ENCODE results near the gene CDK14. TPM values are rescaled to one million over a fixed set of nuclear protein-coding genes. Genes with fewer than 3 reads are reported as not detected.
"Not testable (repeated sequence)": the region's sequence is repeated elsewhere in the genome, so short reads cannot be mapped to it uniquely, and the experiment has no call there.

Gene CDK14
- total RNA-seq, 1 donor from 2014 or later = 1.6 TPM

GRCh38 chr7:90889644-90890043, 293.5 kb downstream of the CDK14 start:
- DNase-seq (ENCODE audit: low read depth in 2 of 2) = no peak

- DNase-seq (ENCODE audit: low read depth in 2 of 2) = no peak
These were observed 295.4 kb downstream of the CDK14 start for GRCh38 chr7:90891529-90891928.

- peak in 1 of 2 donors; percentile 10 for DNase-seq (ENCODE audit: low read depth in 2 of 2)
These were observed 296.1 kb downstream of the CDK14 start for GRCh38 chr7:90892213-90892612.

DNA sequence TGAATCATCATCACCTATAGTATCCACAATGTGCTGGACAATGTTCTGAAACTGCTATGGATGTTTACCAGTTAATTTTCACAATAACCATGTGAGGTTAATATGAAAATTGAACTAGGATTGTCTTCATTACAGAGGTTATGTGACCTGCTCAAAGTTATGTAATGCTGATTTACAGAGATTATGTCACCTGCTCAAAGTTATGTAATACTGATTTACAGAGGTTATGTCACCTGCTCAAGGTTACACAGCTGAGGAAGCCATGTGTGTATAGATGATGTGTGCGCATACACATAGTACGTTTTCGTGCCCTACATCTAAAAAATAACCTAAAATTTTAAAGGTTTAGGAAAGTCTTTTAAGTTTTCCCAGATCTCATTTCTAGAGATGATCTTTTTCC, 298.0 kb downstream of the CDK14 start:
- DNase-seq (ENCODE audit: low read depth in 2 of 2) = no peak

DNA sequence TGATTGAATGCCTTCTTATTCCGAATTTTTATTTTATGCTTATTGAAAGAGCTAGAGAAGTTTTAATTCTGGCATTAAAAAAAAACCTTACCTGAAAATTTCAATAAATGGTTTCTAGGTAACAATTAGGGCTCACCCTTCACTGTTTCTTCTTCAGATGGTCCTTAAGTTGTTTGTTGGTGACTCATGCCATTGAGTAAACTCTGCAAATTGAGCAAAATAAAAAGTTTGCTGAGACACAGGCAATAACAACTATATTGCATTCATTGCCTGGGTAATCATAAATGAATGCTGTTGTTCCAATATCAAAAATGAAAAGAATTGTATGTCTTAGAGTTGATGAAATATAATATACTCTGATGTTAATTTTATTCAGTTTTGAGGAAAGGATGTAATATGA, 300.3 kb downstream of the CDK14 start:
- no peak for DNase-seq (ENCODE audit: low read depth in 2 of 2)

DNA sequence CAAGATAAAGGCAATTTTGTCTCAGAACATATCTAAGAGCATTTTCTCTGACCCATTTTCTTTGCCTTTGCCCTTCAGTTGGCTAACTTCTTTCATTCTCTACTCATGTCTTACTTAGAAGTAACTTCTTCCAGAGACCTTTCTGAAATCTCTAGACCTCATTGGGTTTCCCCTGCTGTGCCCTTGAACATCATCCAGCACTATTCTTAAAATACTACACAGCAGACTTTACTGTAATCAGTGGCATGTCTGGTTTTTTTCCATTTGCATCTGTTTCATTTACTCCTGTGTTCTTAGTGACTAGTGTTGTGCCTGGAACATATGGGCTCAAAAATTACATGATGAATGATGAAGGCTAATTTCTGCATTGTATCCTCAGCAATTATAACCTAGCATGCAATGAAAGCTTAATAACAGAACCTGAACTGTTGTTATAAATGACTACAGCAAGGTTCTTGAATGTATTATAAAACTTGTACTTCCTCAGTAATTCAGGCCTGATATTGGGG, 301.9 kb downstream of the CDK14 start:
- no peak for DNase-seq (ENCODE audit: low read depth in 2 of 2)

GRCh38 chr7:90900628-90901356, 304.7 kb downstream of the CDK14 start:
- peak; percentile 47 to 88 for DNase-seq (ENCODE audit: low read depth in 2 of 2)

GRCh38 chr7:90903841-90904240, 307.7 kb downstream of the CDK14 start:
- no peak for DNase-seq (ENCODE audit: low read depth in 2 of 2)

DNA sequence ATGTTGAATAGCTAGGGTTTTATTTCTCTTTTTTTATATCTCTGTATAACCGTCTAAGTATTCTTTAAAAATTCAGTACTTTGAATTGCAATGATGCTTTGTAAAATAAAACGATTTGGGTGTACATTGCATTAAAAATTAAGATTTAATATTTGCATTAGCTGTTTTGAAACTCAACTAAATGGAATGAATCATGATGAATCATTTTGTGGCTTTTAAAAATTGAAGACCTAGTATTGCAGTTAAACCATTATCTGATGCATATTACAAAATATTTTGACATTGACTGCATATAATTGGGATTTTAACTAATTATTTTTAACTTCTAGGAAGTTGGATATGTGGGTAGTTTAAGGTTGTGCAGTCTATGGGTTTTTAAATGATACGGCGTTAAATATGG, 314.0 kb downstream of the CDK14 start:
- DNase-seq (ENCODE audit: low read depth in 2 of 2) = no peak

DNA sequence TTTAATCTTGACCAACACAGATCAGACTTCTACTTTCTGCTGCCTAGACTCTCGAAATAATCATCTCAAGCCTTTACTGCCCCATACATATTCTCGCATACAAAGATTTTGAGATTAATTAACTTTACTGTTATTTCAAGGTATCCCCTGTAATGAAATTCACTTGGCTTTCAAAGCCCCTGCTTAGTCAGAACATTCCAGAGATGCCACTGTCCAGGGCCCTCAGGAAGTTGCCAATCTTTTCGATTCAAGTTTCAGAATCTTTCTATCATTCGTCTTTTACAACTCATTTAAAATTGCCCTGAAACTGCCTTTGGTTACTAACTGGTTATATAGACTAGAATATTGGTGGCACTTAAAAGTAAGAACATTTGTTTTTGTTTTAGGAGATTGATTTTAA, 320.2 kb downstream of the CDK14 start:
- DNase-seq (ENCODE audit: low read depth in 2 of 2) = no peak

DNA sequence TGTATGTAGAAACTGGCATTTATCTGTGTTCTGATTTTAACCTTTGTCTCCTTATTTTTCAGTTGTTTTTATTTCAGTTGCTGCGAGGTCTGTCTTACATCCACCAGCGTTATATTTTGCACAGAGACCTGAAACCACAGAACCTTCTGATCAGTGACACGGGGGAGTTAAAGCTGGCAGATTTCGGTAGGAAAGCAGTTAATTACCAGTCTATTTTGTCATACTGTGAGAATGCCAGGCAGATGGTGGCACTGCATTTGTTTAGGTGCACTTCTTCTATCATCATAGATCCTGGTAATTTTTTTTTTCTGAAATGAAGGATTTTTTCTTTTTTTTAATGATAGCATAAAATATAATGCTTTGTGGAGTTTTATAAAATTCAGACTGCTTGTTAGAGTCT, 321.4 kb downstream of the CDK14 start:
- no peak for DNase-seq (ENCODE audit: low read depth in 2 of 2)

DNA sequence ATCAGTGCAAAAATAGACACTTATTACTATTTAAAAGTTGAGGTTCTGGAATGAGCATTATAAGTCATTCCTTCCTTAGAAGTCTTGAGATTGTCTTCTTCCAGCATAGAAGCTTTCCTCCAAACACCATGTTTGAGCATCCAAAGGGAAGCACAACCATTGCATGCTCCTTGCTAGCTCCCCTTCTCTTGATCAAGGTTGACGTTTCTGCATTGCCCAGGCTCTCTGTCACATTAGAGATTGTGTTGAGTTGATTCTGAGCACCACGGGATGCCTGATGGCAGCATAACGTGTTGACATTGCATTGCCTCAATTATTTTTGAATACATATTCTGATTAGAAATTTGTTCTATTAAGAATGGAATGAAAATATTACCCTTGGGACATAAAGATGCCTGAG, 322.2 kb downstream of the CDK14 start:
- no peak for DNase-seq (ENCODE audit: low read depth in 2 of 2)

GRCh38 chr7:90919816-90920215, 323.7 kb downstream of the CDK14 start:
- DNase-seq (ENCODE audit: low read depth in 2 of 2) = no peak

DNA sequence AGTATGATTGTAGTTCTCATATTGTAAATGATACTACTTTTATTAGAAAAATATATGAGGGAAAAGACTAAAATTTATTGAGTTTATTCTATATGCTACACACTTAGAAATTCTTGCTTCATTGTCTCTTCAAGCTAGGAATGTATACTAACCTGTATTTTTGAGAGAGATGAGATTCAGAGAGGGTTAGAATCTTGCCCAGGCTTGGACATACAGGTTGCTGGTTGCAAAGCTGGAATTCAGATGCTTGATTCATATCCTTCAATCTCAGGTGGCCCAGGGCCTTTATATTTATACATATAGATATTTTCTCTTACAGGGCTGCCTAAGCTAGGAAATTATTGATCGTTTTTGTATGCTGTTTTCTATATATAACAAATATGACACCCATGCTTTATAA, 324.2 kb downstream of the CDK14 start:
- DNase-seq (ENCODE audit: low read depth in 2 of 2) = no peak

- no peak for DNase-seq (ENCODE audit: low read depth in 2 of 2)
These were observed 327.4 kb downstream of the CDK14 start for GRCh38 chr7:90923541-90923997.

DNA sequence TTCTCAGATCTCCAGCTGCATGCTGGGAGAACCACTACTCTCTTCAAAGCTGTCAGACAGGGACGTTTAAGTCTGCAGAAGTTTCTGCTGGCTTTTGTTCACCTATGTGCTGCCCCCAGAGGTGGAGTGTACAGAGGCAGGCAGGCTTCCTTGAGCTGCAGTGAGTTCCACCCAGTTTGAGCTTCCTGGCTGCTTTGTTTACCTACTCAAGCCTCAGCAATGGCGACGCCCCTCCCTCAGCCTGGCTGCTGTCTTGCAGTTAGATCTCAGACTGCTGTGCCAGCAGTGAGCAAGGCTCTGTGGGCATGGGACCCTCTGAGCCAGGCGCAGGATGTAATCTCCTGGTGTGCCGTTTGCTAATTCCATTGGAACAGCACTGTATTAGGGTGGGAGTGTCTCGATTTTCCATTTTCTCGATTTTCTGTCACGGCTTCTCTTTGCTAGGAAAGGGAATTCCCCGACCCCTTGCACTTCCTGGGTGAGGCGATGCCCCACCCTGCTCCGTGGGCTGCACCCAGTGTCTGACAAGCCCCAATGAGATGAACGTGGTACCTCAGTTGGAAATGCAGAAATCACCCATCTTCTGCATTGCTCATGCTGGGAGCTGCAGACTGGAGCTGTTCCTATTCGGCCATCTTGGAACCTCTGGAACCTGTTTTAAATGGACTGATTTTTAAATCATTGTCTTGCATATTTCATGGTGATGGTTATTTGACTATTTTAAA, 332.7 kb downstream of the CDK14 start:
- DNase-seq (ENCODE audit: low read depth in 2 of 2) = not testable (repeated sequence)

DNA sequence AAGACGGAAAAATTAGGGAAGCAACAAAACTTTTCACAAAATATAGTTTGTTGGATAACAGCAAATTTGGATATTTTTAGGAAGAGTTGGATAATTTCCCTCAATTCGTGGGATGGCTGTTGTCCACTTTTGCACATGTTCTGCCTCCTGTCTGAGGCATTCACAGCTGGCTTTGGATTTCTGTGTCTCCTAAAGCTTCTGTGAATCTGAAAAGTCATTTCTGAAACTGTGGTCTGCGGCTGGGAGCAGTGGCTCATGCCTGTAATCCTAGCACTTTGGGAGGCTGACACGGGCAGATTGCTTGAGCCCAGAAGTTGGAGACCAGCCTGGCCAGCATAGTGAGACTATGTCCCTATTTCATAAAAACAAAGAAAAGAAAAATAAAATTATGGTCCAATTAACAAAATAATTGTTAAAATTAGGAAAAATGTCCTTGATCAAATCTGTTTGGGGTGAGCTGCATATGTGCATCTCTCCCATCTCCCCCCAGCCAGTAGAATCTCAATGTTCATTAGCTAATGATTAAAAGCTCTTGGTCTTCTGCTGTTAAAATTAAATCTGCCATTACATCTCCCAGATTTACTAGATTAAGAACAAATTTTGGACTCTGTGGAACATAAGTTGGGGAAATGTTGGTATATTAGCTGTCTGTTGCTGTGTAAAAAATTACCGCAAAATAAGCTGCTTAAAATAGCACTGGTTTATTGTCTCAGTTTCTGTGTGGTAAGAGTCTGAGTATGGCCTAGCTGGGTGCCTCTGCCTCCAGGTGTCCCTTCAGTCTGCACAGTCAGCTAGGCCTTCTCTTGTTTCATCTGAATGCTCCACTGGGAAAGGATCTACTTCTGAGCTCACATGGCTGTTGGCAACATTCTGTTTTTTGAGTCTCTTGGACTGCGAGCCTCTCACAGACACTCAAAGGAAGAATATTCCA, 336.1 kb downstream of the CDK14 start:
- DNase-seq (ENCODE audit: low read depth in 2 of 2) = no peak

DNA sequence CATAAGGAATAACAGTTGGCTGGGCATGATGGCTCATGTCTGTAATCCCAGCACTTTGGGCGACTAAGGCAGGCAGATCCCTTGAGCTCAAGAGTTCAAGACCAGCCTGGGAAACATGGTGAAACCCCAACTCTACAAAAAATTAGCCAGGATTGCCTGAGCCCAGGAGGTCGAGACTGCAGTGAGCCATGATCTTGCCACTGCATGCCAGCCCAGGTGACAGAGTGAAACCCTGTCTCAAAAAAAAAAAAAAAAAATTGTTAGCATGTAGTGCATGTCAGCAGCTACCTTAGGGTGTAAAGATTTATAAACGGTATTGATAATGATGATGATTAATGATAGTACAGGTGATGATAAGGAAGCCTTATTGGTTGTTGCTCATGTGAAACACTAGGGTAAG, 336.9 kb downstream of the CDK14 start:
- DNase-seq (ENCODE audit: low read depth in 2 of 2) = no peak

DNA sequence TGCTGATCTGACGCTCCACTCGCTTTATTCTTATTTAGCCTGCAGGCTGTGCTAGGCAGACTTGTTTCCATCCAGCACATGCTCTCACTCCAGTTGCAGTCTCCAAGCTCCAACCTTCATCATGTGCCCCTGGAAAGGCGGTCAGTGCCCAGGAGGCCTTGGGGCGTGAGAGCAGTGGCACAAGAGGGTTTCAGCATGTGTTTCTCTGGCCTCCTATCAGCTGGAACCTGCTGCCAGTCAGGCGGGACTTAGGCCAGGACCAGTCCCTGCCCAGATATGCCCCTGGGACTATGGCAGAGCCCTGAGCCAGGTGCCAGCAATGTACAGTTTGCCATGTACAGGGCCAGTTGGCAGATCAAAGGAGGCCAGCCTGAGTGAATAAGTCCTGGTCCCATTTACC, 337.9 kb downstream of the CDK14 start:
- DNase-seq (ENCODE audit: low read depth in 2 of 2) = no peak

GRCh38 chr7:90938371-90938770, 342.2 kb downstream of the CDK14 start:
- peak in 1 of 2 donors; percentile 16 for DNase-seq (ENCODE audit: low read depth in 2 of 2)

GRCh38 chr7:90939666-90940065, 343.5 kb downstream of the CDK14 start:
- no peak for DNase-seq (ENCODE audit: low read depth in 2 of 2)

DNA sequence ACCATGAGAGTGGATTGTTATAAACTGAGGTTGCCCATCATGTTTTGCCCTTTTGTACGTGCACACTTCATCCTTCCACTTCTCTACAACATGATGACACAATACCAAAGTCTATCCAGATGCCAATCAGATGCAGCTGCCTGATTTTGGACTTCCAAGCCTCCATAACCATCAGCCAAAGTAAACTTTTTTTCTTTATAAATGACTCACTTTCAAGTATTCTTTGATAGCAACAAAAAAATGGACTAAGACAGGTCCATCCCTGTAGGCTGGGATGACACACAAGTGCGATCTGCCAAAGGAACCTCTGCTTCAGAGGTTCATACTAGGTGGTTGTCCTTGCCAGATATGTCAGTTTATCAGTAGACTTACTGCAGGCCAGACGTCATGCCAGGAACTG, 347.9 kb downstream of the CDK14 start:
- no peak for DNase-seq (ENCODE audit: low read depth in 2 of 2)

Measured in lung microvascular endothelial cell (primary cell).